HepG2 (cell line): Measurements from ENCODE around the gene ATF7IP. TPM values are rescaled to one million over a fixed set of nuclear protein-coding genes. Genes with fewer than 3 reads are reported as not detected.

Source experiments
- ATAC-seq: fragments of 200-7000 bp; cut with Tn5 transposase; 3 replicates; pipeline ENCODE4 v1.9.1; 2020; ENCODE audit warnings: mild to moderate bottlenecking, moderate library complexity
- BruUV-seq: library from RNA; stranded (reverse); fragments of 400-500 nt; replicated peaks from 2 replicates; lab custom pipeline; 2021; lab: Mats Ljungman, UMichigan
- CTCF ChIA-PET: fragments of 300-600 bp; formaldehyde crosslinking; extraction: SDS; loops from one replicate; lab custom pipeline; 2021; ENCODE audit warnings: low total read pairs, inconsistent platforms, low intra/inter-chr PET ratio; lab: Yijun Ruan, JAX
- POLR2A ChIA-PET: fragments of 350-600 bp; sonication (Branson Sonifier 250); formaldehyde crosslinking; loops from one replicate; lab custom pipeline; 2020; ENCODE audit warnings: antibody characterized with exemption, inconsistent platforms; lab: Yijun Ruan, JAX
- DNase-seq: peaks from one replicate; pipeline ENCODE4 v3.0.0-alpha.2; 2015; ENCODE audit warnings: low spot score
- FAIRE-seq: peaks from 3 replicates; lab custom pipeline; 2011; peaks lifted over from hg19 to GRCh38; lab: Jason Lieb, UNC
- H2AFZ ChIP-seq: one replicate; pipeline ENCODE4 v1.6.1; 2011; ENCODE audit warnings: low read length, inconsistent platforms
- H3K27ac ChIP-seq: fragments of 300-600 bp; 3 replicates; pipeline ENCODE4 v1.8.0; 2011; ENCODE audit warnings: mixed run types, mild to moderate bottlenecking, mixed read lengths, low read length, inconsistent platforms; ENCODE audit not compliant: insufficient read depth; ENCODE audit errors: extremely low read length
- H3K27me3 ChIP-seq, 2 experiments: fragments of 200-600 bp in 1 of 2; 2 replicates in 1 of 2; 3 replicates in 1 of 2; pipeline versions ENCODE4 v1.6.0 to v1.8.0; 2011; ENCODE audit warnings: low read length in 2 of 2, mild to moderate bottlenecking in 2 of 2, moderate library complexity in 2 of 2, inconsistent platforms in 1 of 2; ENCODE audit not compliant: insufficient read depth in 2 of 2, control insufficient read depth in 1 of 2
- H3K36me3 ChIP-seq, 2 experiments: fragments of 200-600 bp in 1 of 2; replicated peaks in 1 of 2; 2 replicates in 1 of 2; 3 replicates in 1 of 2; pipeline versions ENCODE4 v1.5.1 to v1.8.0; 2011; ENCODE audit warnings: low read length in 2 of 2, inconsistent platforms in 1 of 2; ENCODE audit not compliant: insufficient read depth in 2 of 2, control insufficient read depth in 1 of 2
- H3K4me1 ChIP-seq: 2 replicates; pipeline ENCODE4 v1.5.1; 2012; ENCODE audit warnings: low read length, inconsistent platforms; ENCODE audit not compliant: insufficient read depth
- H3K4me2 ChIP-seq: 2 replicates; pipeline ENCODE4 v1.6.0; 2011; ENCODE audit warnings: low read depth, low read length, inconsistent platforms
- H3K4me3 ChIP-seq, 3 experiments: fragments of 200-600 bp in 1 of 3; sonication (generic), shearing (Covaris generic) in 1 of 3; replicated peaks in 1 of 3; 2 replicates each; pipeline ENCODE4 v1.5.1; 2011 to 2016; ENCODE audit warnings: low read length in 3 of 3, inconsistent platforms in 2 of 3, low read depth in 2 of 3, mild to moderate bottlenecking in 2 of 3, control low read depth in 1 of 3, mixed read lengths in 1 of 3; ENCODE audit not compliant: insufficient read depth in 1 of 3
- H3K79me2 ChIP-seq: one replicate; pipeline ENCODE4 v1.6.1; 2011; ENCODE audit warnings: low read length, inconsistent platforms; ENCODE audit not compliant: insufficient read depth
- H3K9ac ChIP-seq: 2 replicates; pipeline ENCODE4 v1.6.0; 2011; ENCODE audit warnings: mild to moderate bottlenecking, low read depth, low read length, inconsistent platforms; ENCODE audit not compliant: insufficient read depth
- H3K9me3 ChIP-seq: 2 replicates; pipeline ENCODE4 v1.5.1; 2012; ENCODE audit warnings: mild to moderate bottlenecking, low read length
- H4K20me1 ChIP-seq: 2 replicates; pipeline ENCODE4 v1.6.0; 2011; ENCODE audit warnings: inconsistent platforms, mild to moderate bottlenecking, low read length, moderate library complexity; ENCODE audit not compliant: insufficient read depth
- ATF2 ChIP-seq: sonication (generic); formaldehyde crosslinking; IDR thresholded peaks from 2 replicates; pipeline ENCODE4 v1.4.0; 2020; ENCODE audit warnings: missing genetic modification reagents
- EP300 ChIP-seq, 3 experiments: sonication (generic) in 1 of 3; formaldehyde crosslinking in 1 of 3; IDR thresholded peaks; 2 replicates each; pipeline versions ENCODE4 v1.5.1 to v1.6.1; 2011 to 2020; ENCODE audit warnings: low read depth in 2 of 3, low read length in 2 of 3, borderline replicate concordance in 1 of 3, improper control_type of control experiment in 1 of 3, mild to moderate bottlenecking in 1 of 3, missing genetic modification reagents in 1 of 3, moderate library complexity in 1 of 3
- HDAC2 ChIP-seq: sonication (generic); formaldehyde crosslinking; IDR thresholded peaks from 2 replicates; pipeline ENCODE4 v1.4.0; 2020; ENCODE audit warnings: missing genetic modification reagents
- TRIM22 ChIP-seq: fragments of 450-650 bp; IDR thresholded peaks from 2 replicates; pipeline ENCODE4 v1.6.1; 2017
- ZNF598 ChIP-seq: sonication (generic); formaldehyde crosslinking; IDR thresholded peaks from 2 replicates; pipeline ENCODE4 v1.5.1; 2020; ENCODE audit warnings: mild to moderate bottlenecking, missing genetic modification reagents, borderline replicate concordance
- ZNF790 ChIP-seq: sonication (generic); formaldehyde crosslinking; IDR thresholded peaks from 2 replicates; pipeline ENCODE4 v1.8.0; 2022; ENCODE audit warnings: missing genetic modification reagents, mild to moderate bottlenecking, borderline replicate concordance
- WGBS: methylation state at CpG from one replicate; pipeline ENCODE4 v1.1.6; 2017; ENCODE audit warnings: low lambda C conversion rate; 5-methylcytosine and 5-hydroxymethylcytosine counted together
- in situ Hi-C: cut with HindIII; loops from 2 replicates; pipeline ENCODE4 v1.10.0; 2017; ENCODE audit warnings: low pct_unique_long_range_greater_than_20kb; ENCODE audit not compliant: extremely low pct_ligation_motif_present
- intact Hi-C: fragments of 100-400 bp; cut with micrococcal nuclease; formaldehyde crosslinking; loops from one replicate; pipeline ENCODE4 v1.10.0; 2022; ENCODE audit not compliant: unreplicated experiment
- polyA plus RNA-seq, 8 experiments: library from polyadenylated mRNA; depleted of rRNA in 3 of 8; stranded (reverse) in 7 of 8; unstranded in 1 of 8; fragments of >200 nt; fragmentation: Illumina TruSeq in 4 of 8; extraction: Trizol in 4 of 8; gene quantifications; 2 replicates each; pipeline versions ENCODE4 v1.2.1 to v1.2.3, GENCODE V29; 2011 to 2016; ENCODE audit warnings: low read depth in 4 of 8, missing spikeins in 1 of 8, mixed read lengths in 1 of 8; ENCODE audit not compliant: insufficient read depth in 1 of 8
- total RNA-seq, 5 experiments: library from RNA; depleted of rRNA; stranded (reverse); fragments of >200 nt; fragmentation: Illumina TruSeq; extraction: Trizol; gene quantifications; 2 replicates each; pipeline ENCODE4 v1.2.3, GENCODE V29; 2016; ENCODE audit warnings: low read depth in 1 of 5
- TF ChIP-seq, protein P1 (sequence below): sonication (generic); formaldehyde crosslinking; IDR thresholded peaks from 2 replicates; pipeline ENCODE4 v1.4.0; 2020; ENCODE audit warnings: mild to moderate bottlenecking, missing genetic modification reagents

ATF7IP gene
- total and polyA plus RNA-seq, 2 of the 13 experiments (the other 11 are each of a cell fraction or from before 2014, with no cell fraction given) = 1.8 to 11.8 TPM

DNA sequence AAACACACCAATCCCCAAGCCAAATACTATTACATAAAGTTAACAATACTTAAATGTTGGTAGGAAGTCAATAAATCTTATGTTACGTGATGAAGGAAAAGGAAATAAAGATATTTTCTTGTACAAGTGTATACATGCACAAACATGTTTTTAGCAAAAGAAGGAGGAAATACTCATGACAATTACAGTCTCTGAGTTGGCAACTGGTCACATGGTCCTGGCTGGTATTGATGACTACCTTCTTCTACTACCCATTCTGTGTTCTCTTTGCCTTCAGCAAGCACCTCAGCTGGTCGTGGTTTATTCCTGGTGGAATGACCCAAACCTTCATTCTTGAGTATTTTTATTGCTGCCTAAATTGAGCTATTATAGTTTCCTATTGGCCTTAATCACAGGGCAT, 117.4 kb downstream of the ATF7IP start:
- intact Hi-C loops = no loop called here
- Histone ChIP-seq H3K27me3 (no peaks in the 10 kb centered on the region), H3K27ac (no peak overlapping the region), H3K4me3 (no peak overlapping the region), H3K36me3 (peaks cover 1 to 8% of the 10 kb centered on the region in 2 experiments; a peak in 3 of 5 replicates), H2AFZ (no peak overlapping the region), H3K9me3 (peaks cover 4% of the 10 kb centered on the region; the same call in 1 of the 2 replicates), H3K4me1 (no peaks in the 10 kb centered on the region), H4K20me1 (no peaks in the 10 kb centered on the region), H3K9ac (no peak overlapping the region), H3K4me2 (no peak overlapping the region), H3K79me2 (no peaks in the 10 kb centered on the region)
- CTCF ChIA-PET = no interaction called here
- no peak for ATAC-seq
- BruUV-seq = no TSS peak
- no peak for FAIRE-seq
- no peak for DNase-seq
- POLR2A ChIA-PET = no interaction called here
- TF ChIP-seq ATF2 (CRISPR knock-in tag) = no peak
- no peak for TF ChIP-seq HDAC2 (CRISPR knock-in tag)
- TF ChIP-seq, protein P1, sequence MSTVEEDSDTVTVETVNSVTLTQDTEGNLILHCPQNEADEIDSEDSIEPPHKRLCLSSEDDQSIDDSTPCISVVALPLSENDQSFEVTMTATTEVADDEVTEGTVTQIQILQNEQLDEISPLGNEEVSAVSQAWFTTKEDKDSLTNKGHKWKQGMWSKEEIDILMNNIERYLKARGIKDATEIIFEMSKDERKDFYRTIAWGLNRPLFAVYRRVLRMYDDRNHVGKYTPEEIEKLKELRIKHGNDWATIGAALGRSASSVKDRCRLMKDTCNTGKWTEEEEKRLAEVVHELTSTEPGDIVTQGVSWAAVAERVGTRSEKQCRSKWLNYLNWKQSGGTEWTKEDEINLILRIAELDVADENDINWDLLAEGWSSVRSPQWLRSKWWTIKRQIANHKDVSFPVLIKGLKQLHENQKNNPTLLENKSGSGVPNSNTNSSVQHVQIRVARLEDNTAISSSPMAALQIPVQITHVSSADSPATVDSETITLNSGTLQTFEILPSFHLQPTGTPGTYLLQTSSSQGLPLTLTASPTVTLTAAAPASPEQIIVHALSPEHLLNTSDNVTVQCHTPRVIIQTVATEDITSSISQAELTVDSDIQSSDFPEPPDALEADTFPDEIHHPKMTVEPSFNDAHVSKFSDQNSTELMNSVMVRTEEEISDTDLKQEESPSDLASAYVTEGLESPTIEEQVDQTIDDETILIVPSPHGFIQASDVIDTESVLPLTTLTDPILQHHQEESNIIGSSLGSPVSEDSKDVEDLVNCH = no peak
- TF ChIP-seq ZNF790 = no peak
- in situ Hi-C loops = no loop called here
- 61% methylated on average over 2 of the region's 2 CpGs for WGBS

- Histone ChIP-seq H3K36me3 (peaks cover 3 to 4% of the 10 kb centered on the region in 2 experiments; a peak in 2 of 5 replicates), H3K79me2 (no peaks in the 10 kb centered on the region), H4K20me1 (no peaks in the 10 kb centered on the region), H2AFZ (no peak overlapping the region), H3K9me3 (no peaks in the 10 kb centered on the region), H3K27me3 (no peaks in the 10 kb centered on the region), H3K4me1 (no peaks in the 10 kb centered on the region), H3K27ac (no peak overlapping the region), H3K4me3 (no peak overlapping the region), H3K4me2 (no peak overlapping the region), H3K9ac (no peak overlapping the region)
- whole genome bisulfite sequencing = 76% methylated on average over 2 of the region's 2 CpGs
- ChIA-PET CTCF (no interaction called here), POLR2A (no interaction called here)
- DNase-seq (no peak), ATAC-seq (no peak), FAIRE-seq (no peak)
- intact Hi-C loops = no loop called here
- in situ Hi-C loops = no loop called here
- BruUV-seq = no TSS peak
- TF ChIP-seq ZNF598 (CRISPR knock-in tag) (no peak), EP300 (IDR thresholded peaks at IDR 0.05; ENCODE audit: low read depth in 2 of 2, low read length in 2 of 2) (no peak), EP300 (CRISPR knock-in tag; IDR thresholded peaks at IDR 0.05; ENCODE audit: borderline replicate concordance) (no peak), TRIM22 (no peak)
Measured at GRCh38 chr12:14495326-14495725, 129.8 kb downstream of the ATF7IP start.
